ENCODE measurements around the gene CILP2. TPM values are rescaled to one million over a fixed set of nuclear protein-coding genes. Genes with fewer than 3 reads are reported as not detected.

The CILP2 gene
- total RNA-seq, 2 experiments from 2014 or later, result 0.19 to 0.27 TPM

GRCh38 chr19:19532806-19533701 is 5.0 kb upstream of the CILP2 start:
- intact Hi-C loops (cut with DNase I, micrococcal nuclease), result loop anchor here (1.0 to 5.0 kb wide), 6 partner anchors 21 to 426 kb away; partner anchors contain the start of genes GMIP (in 1 of the 2) and ZNF14 (in 1 of the 2)
- peaks cover 4% of the 10 kb centered on the region for H3K27me3 Mint-ChIP-seq
- no peaks in the 10 kb centered on the region for H3K9me3 Mint-ChIP-seq (ENCODE audit: low read depth)
- ATAC-seq (no peak), DNase-seq (no peak)
- peaks cover 7% of the 10 kb centered on the region for H3K36me3 Mint-ChIP-seq (ENCODE audit: low read depth)
- POLR2A ChIA-PET, result interaction anchor here (0.7 to 1.0 kb wide), 2 partner anchors 8 to 17 kb away, joined by 3 read pairs; partner anchors contain the start of gene NDUFA13
- no peak overlapping the region for H3K27ac Mint-ChIP-seq
- H3K4me1 Mint-ChIP-seq, result peaks cover 15% of the 10 kb centered on the region
- CTCF ChIA-PET, result interaction anchor here (0.6 to 4.6 kb wide), 28 partner anchors 8 to 505 kb away, joined by 3 to 48 read pairs (median 4); partner anchors contain the start of genes GMIP, NDUFA13 and TSSK6
- no peak overlapping the region for H3K4me3 Mint-ChIP-seq

DNA sequence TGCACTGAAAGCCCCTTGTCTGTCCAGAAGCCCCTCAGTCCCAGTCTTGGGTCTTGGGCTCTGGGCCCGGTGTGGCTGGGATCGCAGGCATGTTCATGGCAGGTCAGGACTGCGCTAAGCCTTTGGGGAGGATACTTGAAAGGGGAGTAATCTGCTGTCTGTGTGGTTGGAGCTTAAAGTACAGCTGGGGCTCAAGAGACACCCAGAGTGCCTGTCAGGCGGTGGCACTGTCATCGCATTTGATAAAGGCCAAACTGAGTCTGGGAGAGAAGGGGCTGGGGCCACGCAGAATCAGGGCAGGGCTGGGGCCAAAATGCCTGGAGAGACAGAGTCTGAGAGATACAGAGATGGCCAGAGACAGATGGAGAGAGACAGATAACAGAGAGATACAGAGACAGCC is 4.2 kb upstream of the CILP2 start:
- peaks cover 8% of the 10 kb centered on the region for H3K27me3 Mint-ChIP-seq
- intact Hi-C loops (cut with DNase I, micrococcal nuclease), result loop anchor here (2.0 to 5.0 kb wide), 2 partner anchors 198 to 425 kb away; partner anchors contain the start of gene ZNF14 (in 1 of the 2)
- H3K4me3 Mint-ChIP-seq, result no peak overlapping the region
- peaks cover 19% of the 10 kb centered on the region for H3K4me1 Mint-ChIP-seq
- ChIA-PET CTCF (interaction anchor here (0.6 to 4.6 kb wide), 3 partner anchors 21 to 505 kb away, joined by 3 to 48 read pairs (median 3); partner anchors contain the start of gene GMIP), POLR2A (no interaction called here)
- peaks cover 9% of the 10 kb centered on the region for H3K36me3 Mint-ChIP-seq (ENCODE audit: low read depth)
- ATAC-seq, result no peak
- no peak overlapping the region for H3K27ac Mint-ChIP-seq
- DNase-seq, result no peak
- H3K9me3 Mint-ChIP-seq (ENCODE audit: low read depth), result no peaks in the 10 kb centered on the region

DNA sequence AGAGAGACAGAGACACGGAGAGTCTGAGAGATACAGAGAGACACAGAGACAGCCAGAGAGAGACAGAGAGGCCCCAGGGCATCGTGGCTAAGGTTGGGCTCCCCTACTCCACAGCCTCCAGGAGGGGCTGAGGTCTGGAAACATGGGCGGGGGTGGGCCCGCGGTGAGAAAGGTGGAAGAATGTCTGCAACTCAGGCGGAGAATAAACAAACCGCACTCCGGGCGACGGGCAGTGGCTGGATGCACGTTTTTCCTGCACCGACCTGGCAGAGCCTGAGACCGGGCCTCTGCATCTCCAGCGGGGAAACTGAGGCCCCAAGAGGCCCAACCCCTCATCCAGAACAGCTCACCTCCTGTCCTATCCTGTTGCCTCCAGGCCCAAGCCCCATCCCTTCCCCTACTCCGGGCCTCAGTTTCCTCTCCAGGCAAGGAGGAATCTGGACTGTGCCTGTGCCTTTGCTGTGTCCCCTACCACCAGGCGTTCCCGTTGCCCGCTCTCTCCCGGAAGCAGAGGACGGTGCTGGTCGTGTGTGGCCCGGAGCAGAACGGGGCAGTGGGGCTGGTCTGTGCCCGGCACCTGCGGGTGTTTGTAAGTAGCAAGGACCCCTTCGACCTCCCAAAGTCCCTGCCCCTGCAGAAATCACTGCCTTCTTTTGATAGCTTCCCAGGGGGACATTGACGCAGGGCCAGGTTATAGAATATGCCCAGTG is 3.4 kb upstream of the CILP2 start:
- peaks cover 7% of the 10 kb centered on the region for H3K36me3 Mint-ChIP-seq (ENCODE audit: low read depth)
- peaks cover 9% of the 10 kb centered on the region for H3K27me3 Mint-ChIP-seq
- CTCF ChIA-PET, result interaction anchor here (0.7 to 2.1 kb wide), 2 partner anchors 19 to 129 kb away, joined by 4 to 6 read pairs; partner anchors contain the start of gene GATAD2A
- no peak overlapping the region for H3K27ac Mint-ChIP-seq
- H3K4me3 Mint-ChIP-seq, result no peak overlapping the region
- ATAC-seq (no peak), DNase-seq (no peak)
- H3K9me3 Mint-ChIP-seq (ENCODE audit: low read depth), result no peaks in the 10 kb centered on the region
- POLR2A ChIA-PET, result no interaction called here
- peaks cover 25% of the 10 kb centered on the region for H3K4me1 Mint-ChIP-seq
- intact Hi-C loops (cut with DNase I, micrococcal nuclease), result loop anchor here in 1 of 2 experiments (5.0 kb wide), 1 partner anchor 198 kb away; the partner anchor contains the start of gene ZNF14

GRCh38 chr19:19535311-19536191 is 2.5 kb upstream of the CILP2 start:
- Mint-ChIP-seq H3K9me3 (ENCODE audit: low read depth) (no peaks in the 10 kb centered on the region), H3K4me3 (no peak overlapping the region), H3K27me3 (peaks cover 9% of the 10 kb centered on the region), H3K27ac (no peak overlapping the region), H3K4me1 (peaks cover 27% of the 10 kb centered on the region), H3K36me3 (ENCODE audit: low read depth) (peaks cover 7% of the 10 kb centered on the region)
- no peak for DNase-seq
- ChIA-PET POLR2A (no interaction called here), CTCF (interaction anchor here (0.7 to 2.1 kb wide), 2 partner anchors 19 to 130 kb away, joined by 4 to 6 read pairs; partner anchors contain the start of gene GATAD2A)
- intact Hi-C loops (cut with DNase I, micrococcal nuclease), result no loop called here
- ATAC-seq, result no peak

DNA sequence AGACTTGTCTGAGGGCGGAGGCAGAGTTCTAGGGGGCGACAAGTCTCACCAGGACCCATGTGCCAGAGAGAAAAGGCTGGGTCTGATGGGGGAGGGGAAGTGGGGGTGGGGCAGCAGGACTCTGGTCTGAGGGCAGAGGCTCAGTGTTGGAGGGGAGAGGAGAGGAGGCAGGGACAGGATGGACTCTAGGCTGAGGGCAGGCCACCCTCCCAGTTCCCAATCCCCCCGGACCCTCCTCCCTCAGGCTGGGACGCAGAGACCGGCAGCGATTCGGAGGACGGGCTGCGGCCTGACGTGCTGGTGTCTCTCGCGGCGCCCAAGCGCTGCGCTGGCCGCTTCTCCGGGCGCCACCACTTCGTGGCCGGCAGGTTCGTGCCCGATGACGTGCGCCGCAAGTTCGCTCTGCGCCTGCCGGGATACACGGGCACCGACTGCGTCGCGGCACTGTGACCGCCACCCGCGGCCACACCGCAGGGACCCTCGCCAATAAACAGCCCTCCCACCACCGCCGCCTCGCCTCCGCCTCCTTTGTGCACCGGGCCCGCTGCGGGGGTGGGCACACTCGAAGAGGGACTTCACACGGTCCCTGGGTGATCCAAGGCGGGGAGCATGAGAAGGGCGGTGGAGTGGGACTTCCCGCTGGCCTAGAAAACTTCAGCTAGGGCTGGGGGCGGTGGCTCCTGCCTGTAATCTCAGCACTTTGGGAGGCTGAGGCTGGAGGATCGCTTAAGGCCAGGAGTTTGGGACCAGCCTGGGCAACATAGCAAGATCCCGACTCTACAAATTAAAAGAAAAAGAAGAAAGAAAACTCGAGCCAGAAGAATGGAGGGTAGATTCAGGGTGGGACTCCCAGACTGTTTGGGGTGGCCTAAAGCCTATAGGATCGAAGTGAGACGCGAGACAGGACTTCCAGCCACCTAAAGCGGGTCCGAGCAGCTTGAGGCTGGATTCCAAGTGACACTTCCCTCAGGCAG is 703 bp upstream of the CILP2 start:
- peak overlapping the region; percentile 23 for H3K4me3 Mint-ChIP-seq
- intact Hi-C loops (cut with DNase I, micrococcal nuclease), result no loop called here
- H3K9me3 Mint-ChIP-seq (ENCODE audit: low read depth), result no peaks in the 10 kb centered on the region
- H3K4me1 Mint-ChIP-seq, result peaks cover 33% of the 10 kb centered on the region
- ChIA-PET POLR2A (no interaction called here), CTCF (interaction anchor here (0.6 to 2.1 kb wide), 2 partner anchors 17 to 66 kb away, joined by 4 to 6 read pairs; no protein-coding TSS in a partner anchor)
- DNase-seq, result no peak
- peaks cover 3% of the 10 kb centered on the region for H3K36me3 Mint-ChIP-seq (ENCODE audit: low read depth)
- ATAC-seq, result no peak
- H3K27ac Mint-ChIP-seq, result peak overlapping the region; percentile 59
- peaks cover 9% of the 10 kb centered on the region for H3K27me3 Mint-ChIP-seq

DNA sequence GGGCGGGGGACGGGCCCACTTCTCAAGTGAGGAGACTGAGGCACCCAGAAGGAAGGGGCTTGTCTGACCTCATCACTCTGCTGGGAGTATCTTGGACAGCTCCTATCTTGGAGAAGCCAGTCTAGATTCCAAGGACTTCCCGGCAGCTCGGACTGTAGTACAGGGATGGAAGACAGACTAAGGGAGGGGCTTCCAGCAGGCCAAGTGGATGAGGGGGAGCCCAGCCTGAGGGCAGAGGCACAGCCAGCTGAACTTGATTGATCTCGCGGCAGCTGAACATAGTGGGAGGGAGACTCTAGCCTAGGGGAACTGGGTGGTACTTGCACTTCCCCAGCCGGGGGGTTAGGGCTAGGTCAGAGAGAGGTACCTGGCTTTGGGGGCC is 711 bp downstream of the CILP2 start:
- peaks cover 29% of the 10 kb centered on the region for H3K4me1 Mint-ChIP-seq
- H3K4me3 Mint-ChIP-seq, result peak overlapping the region; percentile 2
- no peak overlapping the region for H3K27ac Mint-ChIP-seq
- DNase-seq (no peak), ATAC-seq (no peak)
- intact Hi-C loops (cut with DNase I, micrococcal nuclease), result no loop called here
- ChIA-PET POLR2A (interaction anchor here (0.6 kb wide), 1 partner anchor 100 kb away, joined by 3 read pairs; no protein-coding TSS in a partner anchor), CTCF (interaction anchor here (0.6 to 0.9 kb wide), 2 partner anchors 17 to 72 kb away, joined by 3 read pairs; no protein-coding TSS in a partner anchor)
- peaks cover 11% of the 10 kb centered on the region for H3K27me3 Mint-ChIP-seq
- H3K9me3 Mint-ChIP-seq (ENCODE audit: low read depth), result no peaks in the 10 kb centered on the region
- H3K36me3 Mint-ChIP-seq (ENCODE audit: low read depth), result peaks cover 3% of the 10 kb centered on the region

DNA sequence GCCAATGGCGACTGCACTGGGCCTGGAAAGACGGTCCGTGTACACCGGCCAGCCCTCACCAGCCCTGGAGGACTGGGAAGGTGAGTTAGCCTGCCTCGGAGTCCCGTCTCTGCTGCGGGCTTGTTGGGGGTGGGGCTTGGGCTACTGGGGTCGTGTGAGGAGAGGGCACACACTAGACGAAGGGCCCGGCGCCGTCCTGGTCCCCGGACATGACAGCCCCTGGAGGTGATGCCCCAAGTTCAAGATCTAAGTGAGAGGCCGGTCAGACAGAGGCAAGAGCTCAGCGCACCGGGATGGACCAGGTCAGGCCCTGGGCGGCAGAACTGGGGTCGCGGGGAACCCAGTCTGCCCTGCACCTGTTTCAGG is 1.6 kb downstream of the CILP2 start:
- CTCF ChIA-PET, result interaction anchor here (0.6 to 1.3 kb wide), 3 partner anchors 12 to 337 kb away, joined by 3 read pairs; partner anchors contain the start of gene NR2C2AP
- peaks cover 11% of the 10 kb centered on the region for H3K27me3 Mint-ChIP-seq
- POLR2A ChIA-PET, result interaction anchor here (0.6 kb wide), 1 partner anchor 99 kb away, joined by 3 read pairs; no protein-coding TSS in a partner anchor
- DNase-seq, result no peak
- H3K27ac Mint-ChIP-seq, result no peak overlapping the region
- intact Hi-C loops (cut with DNase I, micrococcal nuclease), result loop anchor here in 1 of 2 experiments (2.0 kb wide), 1 partner anchor 79 kb away; the partner anchor contains the start of gene PBX4
- H3K36me3 Mint-ChIP-seq (ENCODE audit: low read depth), result peaks cover 3% of the 10 kb centered on the region
- H3K4me1 Mint-ChIP-seq, result peaks cover 29% of the 10 kb centered on the region
- H3K9me3 Mint-ChIP-seq (ENCODE audit: low read depth), result no peaks in the 10 kb centered on the region
- no peak for ATAC-seq
- H3K4me3 Mint-ChIP-seq, result no peak overlapping the region

GRCh38 chr19:19540064-19540714 is 2.1 kb downstream of the CILP2 start:
- H3K36me3 Mint-ChIP-seq (ENCODE audit: low read depth), result peaks cover 3% of the 10 kb centered on the region
- POLR2A ChIA-PET, result no interaction called here
- H3K4me1 Mint-ChIP-seq, result peaks cover 29% of the 10 kb centered on the region
- H3K9me3 Mint-ChIP-seq (ENCODE audit: low read depth), result no peaks in the 10 kb centered on the region
- DNase-seq (peak; percentile 91), ATAC-seq (peak; percentile 30)
- intact Hi-C loops (cut with DNase I, micrococcal nuclease), result loop anchor here in 1 of 2 experiments (2.0 kb wide), 1 partner anchor 79 kb away; the partner anchor contains the start of gene PBX4
- H3K4me3 Mint-ChIP-seq, result peak overlapping the region; percentile 54
- no peak overlapping the region for H3K27ac Mint-ChIP-seq
- peaks cover 11% of the 10 kb centered on the region for H3K27me3 Mint-ChIP-seq
- CTCF ChIA-PET, result interaction anchor here (1.3 to 1.6 kb wide), 2 partner anchors 12 to 13 kb away, joined by 3 to 6 read pairs; no protein-coding TSS in a partner anchor
